ENCODE data around the gene MRPL4.
"Not testable (repeated sequence)": the region's sequence is repeated elsewhere in the genome, so short reads cannot be mapped to it uniquely, and the experiment has no call there.

MRPL4 gene

GRCh38 chr19:10268071-10268470, 16.1 kb downstream of the MRPL4 start:
- DNase-seq: no peak

- DNase-seq: peak; percentile 54
Observed at GRCh38 chr19:10269333-10270179, 17.5 kb downstream of the MRPL4 start.

GRCh38 chr19:10270180-10270615, 18.2 kb downstream of the MRPL4 start:
- no peak for DNase-seq

GRCh38 chr19:10270616-10271394, 18.8 kb downstream of the MRPL4 start, which contains the start of gene ICAM1:
Gene ICAM1, plus strand, starts transcription at chr19:10271120. Its CDS starts 40 bp downstream, at chr19:10271160.
- DNase-seq: peak; percentile 4

GRCh38 chr19:10271543-10272086, 19.6 kb downstream of the MRPL4 start:
- DNase-seq: no peak

- no peak for DNase-seq
Observed at GRCh38 chr19:10274589-10274988, 22.6 kb downstream of the MRPL4 start.

GRCh38 chr19:10277795-10278589, 26.0 kb downstream of the MRPL4 start:
- no peak for DNase-seq

- DNase-seq: no peak
Observed at GRCh38 chr19:10278935-10279334, 26.9 kb downstream of the MRPL4 start.

- DNase-seq: no peak
Observed at GRCh38 chr19:10279737-10280442, 27.9 kb downstream of the MRPL4 start.

- not testable (repeated sequence) for DNase-seq
Observed at GRCh38 chr19:10282043-10282442, 30.0 kb downstream of the MRPL4 start.

- DNase-seq: no peak
Observed at GRCh38 chr19:10283301-10284064, 31.5 kb downstream of the MRPL4 start.

- no peak for DNase-seq
Observed at GRCh38 chr19:10284065-10284959, 32.3 kb downstream of the MRPL4 start.

GRCh38 chr19:10284960-10285278, 32.9 kb downstream of the MRPL4 start:
- DNase-seq: no peak

GRCh38 chr19:10285393-10285792, 33.4 kb downstream of the MRPL4 start:
- DNase-seq: no peak

GRCh38 chr19:10286803-10287737, 35.1 kb downstream of the MRPL4 start, which contains the start of gene ICAM4:
Gene ICAM4, plus strand, starts transcription at chr19:10286955. Its CDS starts 58 bp downstream, at chr19:10287013.
- peak; percentile 52 for DNase-seq

GRCh38 chr19:10288662-10289166, 36.7 kb downstream of the MRPL4 start:
- DNase-seq: peak; percentile 4

- peak; percentile 76 for DNase-seq
Observed at GRCh38 chr19:10289167-10289835, 37.3 kb downstream of the MRPL4 start.

GRCh38 chr19:10289836-10290356, 37.9 kb downstream of the MRPL4 start, which contains the start of gene ICAM5:
Gene ICAM5, plus strand, starts transcription at chr19:10289952. Its CDS starts 92 bp downstream, at chr19:10290044.
- peak; percentile 52 for DNase-seq
